A172 (cell line): ENCODE results near the gene PAK5. TPM values are rescaled to one million over a fixed set of nuclear protein-coding genes. Genes with fewer than 3 reads are reported as not detected.

Experiments
- DNase-seq: peaks from one replicate; pipeline ENCODE4 v3.0.0-alpha.2; 2015; ENCODE audit warnings: low spot score
- total RNA-seq: library from RNA; depleted of rRNA; stranded (reverse); fragments of >200 nt; shearing (Covaris generic); gene quantifications from 2 replicates; pipeline ENCODE4 v1.2.3, GENCODE V29; 2014

The PAK5 gene
- total RNA-seq, 1 experiment from 2014 or later = not detected

DNA sequence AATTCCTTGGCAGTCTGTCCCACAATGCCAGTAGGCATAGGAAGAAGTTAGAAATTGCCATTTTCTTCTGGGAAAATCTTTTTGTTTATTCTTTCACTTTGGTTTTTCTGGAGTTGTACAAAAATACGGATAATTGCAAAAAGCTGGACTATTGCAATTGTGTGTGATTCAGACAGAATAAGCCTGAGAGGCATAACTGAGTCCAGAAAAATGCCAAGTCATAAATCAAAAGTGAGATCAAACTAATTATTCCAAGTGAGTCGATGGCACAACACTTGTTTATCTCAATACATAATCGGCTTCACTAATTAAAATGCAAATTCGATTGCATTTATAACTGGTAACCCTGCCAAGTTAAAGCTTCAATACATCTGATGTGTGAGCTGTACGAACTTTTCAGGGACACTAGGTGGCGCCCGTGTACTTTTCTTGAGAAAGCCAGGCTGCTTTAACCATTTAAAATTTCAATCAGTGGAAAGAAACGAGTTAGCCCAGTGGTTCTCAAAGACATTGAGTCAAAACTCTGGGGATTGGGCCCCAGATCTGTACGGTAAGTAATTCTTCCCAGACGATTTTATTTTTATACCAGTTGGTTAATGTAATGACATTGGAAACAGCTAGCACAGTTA lies 221.9 kb downstream of the PAK5 start:
- DNase-seq = peak; percentile 56

- no peak for DNase-seq
These were observed 222.4 kb downstream of the PAK5 start for GRCh38 chr20:9616455-9616805.

GRCh38 chr20:9615766-9616454 lies 223.0 kb downstream of the PAK5 start:
- DNase-seq = no peak

GRCh38 chr20:9615118-9615517 lies 223.8 kb downstream of the PAK5 start:
- DNase-seq = no peak

DNA sequence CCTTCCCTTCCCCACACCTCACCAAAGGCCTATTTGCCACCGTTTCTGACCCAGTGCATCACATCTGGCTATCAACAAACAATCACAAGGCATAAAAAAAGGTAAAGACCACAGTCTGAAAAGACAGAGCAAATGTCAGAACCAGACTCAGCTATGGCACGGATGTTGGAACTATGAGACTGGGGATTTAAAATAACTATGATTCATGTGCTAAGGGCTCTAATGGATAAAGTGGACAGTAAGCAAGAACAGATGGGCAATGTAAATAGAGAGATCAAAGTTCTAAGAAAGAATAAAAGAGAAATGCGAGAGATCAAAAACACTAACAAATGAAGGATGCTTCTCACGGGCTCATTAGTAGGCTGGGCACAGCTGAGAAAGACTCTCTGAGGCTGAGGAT lies 225.0 kb downstream of the PAK5 start:
- DNase-seq = no peak

- no peak for DNase-seq
These were observed 227.0 kb downstream of the PAK5 start for GRCh38 chr20:9611921-9612320.

GRCh38 chr20:9610665-9611064 lies 228.2 kb downstream of the PAK5 start:
- no peak for DNase-seq

GRCh38 chr20:9609887-9610502 lies 228.9 kb downstream of the PAK5 start:
- DNase-seq = peak; percentile 74

GRCh38 chr20:9608639-9609340 lies 230.1 kb downstream of the PAK5 start:
- DNase-seq = no peak

DNA sequence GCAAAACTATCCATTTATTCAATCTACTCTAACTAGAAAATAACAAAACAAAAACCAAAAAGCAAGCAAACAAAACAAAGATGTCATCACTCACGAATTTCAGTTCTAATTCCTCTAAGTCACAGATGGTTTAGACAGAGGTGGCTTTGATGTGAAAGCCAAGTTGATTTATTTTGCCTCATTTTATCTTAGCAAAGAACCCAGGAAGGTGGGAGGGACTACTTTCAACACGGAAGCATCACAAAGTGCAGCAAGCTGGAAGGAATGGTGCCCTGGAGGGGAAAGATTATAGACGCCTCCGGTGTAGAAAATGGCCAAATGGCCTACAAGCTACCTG lies 236.1 kb downstream of the PAK5 start:
- DNase-seq = no peak

- no peak for DNase-seq
These were observed 238.3 kb downstream of the PAK5 start for GRCh38 chr20:9600562-9600961.

GRCh38 chr20:9597547-9597946 lies 241.3 kb downstream of the PAK5 start:
- DNase-seq = no peak

GRCh38 chr20:9595763-9596162 lies 243.1 kb downstream of the PAK5 start:
- no peak for DNase-seq

DNA sequence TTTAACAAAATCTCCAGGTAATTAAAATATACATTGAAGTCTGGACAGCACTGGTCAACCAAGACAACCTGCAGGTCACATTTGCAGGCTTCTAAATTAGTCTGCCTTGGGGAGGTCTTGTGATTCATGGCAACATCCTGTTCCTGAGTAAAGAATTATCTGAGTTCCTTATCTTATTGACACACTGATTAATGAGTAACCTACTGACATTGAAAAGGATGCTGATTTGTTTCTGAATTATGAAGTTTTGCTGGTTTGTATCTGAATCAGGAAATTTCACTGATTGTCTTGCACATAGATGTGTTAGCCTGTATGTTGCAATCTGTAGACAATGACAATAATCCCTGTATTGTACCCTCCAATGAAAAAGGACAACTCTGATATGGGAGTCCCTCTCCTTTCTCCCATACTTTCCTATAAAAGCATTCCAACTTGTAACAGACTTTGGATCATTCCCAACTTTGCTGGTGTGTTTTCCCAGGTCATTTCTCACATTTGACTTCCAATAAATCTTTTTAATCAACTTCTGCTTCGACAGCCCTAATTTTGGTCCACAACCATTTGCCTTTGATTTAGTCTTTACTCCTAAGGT lies 244.5 kb downstream of the PAK5 start:
- DNase-seq = no peak

DNA sequence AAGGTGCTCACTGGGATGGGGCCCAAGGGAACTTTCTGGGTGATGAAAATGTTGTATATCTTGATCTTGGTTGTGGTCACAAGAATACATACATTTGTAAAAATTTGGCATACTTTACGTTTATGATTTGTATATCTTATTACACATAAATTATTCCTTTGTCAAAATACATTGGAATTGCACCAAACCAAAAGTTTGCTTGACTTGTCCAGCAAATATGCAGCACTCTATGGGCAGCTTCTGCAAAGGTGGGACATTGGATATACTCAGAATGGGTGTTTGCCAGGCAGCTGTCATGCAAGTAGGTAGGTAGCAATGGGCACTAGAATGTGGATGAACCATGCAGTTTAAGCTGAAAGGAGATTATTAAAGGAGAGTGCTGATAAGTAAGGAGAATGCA lies 246.5 kb downstream of the PAK5 start:
- DNase-seq = no peak

DNA sequence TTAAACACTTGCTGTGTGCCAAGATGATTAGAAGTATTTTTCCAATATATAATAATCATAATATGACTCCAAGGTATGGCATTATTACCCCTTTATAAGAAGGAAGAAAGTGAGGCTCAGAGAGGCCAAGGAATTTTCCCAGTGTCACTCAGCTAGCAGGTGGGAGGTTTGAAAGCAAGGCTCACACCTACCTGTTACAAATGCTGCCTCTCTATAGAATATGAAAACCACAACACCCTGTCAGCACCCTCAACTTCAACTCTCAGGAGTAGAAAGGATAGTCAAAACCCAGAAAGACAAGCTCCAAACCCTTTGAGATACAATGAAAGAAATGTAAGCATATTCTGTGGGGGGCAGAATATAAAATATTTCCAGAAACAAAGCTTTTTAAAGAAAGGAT lies 247.8 kb downstream of the PAK5 start:
- no peak for DNase-seq

DNA sequence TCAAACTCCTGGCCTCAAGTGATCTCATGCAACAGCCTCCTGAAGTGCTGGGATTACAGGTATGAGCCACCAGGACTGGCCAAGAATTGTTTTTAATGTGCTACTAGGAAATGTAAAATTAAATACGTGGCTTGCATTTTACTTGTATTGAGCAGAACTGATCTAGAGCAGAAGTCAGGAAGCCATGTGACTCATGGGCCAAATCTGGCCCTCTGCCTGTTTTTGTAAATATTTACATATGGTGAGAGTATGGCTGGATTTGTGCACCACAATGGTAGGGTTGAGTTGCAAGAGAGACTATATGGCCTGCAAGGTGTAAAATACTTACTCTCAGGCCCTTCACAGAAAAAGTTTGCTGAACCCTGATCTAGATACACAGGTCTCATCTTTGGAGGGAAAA lies 248.7 kb downstream of the PAK5 start:
- DNase-seq = no peak

- DNase-seq = no peak
These were observed 250.2 kb downstream of the PAK5 start for GRCh38 chr20:9588706-9589105.

- no peak for DNase-seq
These were observed 255.7 kb downstream of the PAK5 start for GRCh38 chr20:9583151-9583550.

- no peak for DNase-seq
These were observed 256.7 kb downstream of the PAK5 start for GRCh38 chr20:9582137-9582536.

DNA sequence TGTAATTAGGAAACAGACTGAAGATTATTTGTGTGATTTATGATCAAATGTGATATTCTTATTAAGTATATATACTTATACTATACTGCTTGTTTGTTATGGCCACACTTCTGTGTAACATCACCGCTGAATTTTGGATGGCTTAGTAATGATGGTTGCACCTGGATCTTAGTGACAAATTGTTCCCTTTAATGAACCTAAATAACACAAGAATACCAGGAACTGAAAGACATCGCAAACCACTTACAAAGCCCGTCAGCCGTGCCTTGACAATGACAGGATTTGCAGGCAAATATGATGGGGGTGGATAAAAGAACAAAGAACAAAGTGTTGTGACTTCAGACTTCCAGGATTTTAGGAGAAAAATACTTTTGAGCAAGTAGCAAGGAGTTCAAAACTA lies 257.4 kb downstream of the PAK5 start:
- DNase-seq = no peak

DNA sequence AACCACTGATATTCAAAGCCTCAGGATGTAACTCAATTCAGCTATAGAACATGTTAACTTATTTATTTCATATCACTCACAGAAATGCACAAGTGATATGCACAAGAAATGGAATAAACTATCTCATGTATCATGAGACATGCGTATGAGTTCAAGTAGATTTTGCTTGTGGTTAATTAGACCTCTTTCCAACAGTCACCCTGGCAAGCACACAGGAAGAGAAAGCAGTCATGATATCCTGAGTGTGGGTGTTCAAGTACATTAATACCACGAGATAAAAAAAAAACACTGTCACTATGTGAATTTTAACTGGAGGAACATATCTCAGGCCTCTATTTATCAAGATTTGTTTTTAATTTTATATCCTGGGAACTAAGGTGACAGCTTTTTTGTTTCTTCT lies 260.3 kb downstream of the PAK5 start:
- DNase-seq = no peak

GRCh38 chr20:9577397-9577796 lies 261.5 kb downstream of the PAK5 start:
- no peak for DNase-seq
